ENCODE results near the gene DCBLD2.
A peak's percentile ranks its signal among the peaks of the same experiment; 100 is the strongest.
"Not testable (repeated sequence)": the region's sequence is repeated elsewhere in the genome, so short reads cannot be mapped to it uniquely, and the experiment has no call there.

The DCBLD2 gene

DNA sequence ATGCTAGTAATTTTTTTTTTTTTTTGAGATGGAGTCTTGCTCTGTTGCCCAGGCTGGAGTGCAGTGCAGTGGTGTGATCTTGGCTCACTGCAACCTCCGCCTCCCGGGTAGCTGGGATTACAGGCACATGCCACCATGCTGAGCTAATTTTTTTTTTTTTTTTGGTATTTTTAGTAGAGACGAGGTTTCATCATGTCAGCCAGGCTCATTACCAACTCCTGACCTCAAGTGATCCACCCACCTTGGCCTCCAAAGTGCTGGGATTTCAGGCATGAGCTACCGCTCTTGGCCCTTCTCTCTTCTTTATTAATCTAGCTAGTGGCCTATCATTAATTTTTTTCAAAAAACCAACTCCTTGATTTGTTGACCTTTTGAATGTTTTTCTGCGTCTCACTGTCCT lies 70.4 kb downstream of the DCBLD2 start:
- not testable (repeated sequence) for DNase-seq (ENCODE audit: low read depth)

DNA sequence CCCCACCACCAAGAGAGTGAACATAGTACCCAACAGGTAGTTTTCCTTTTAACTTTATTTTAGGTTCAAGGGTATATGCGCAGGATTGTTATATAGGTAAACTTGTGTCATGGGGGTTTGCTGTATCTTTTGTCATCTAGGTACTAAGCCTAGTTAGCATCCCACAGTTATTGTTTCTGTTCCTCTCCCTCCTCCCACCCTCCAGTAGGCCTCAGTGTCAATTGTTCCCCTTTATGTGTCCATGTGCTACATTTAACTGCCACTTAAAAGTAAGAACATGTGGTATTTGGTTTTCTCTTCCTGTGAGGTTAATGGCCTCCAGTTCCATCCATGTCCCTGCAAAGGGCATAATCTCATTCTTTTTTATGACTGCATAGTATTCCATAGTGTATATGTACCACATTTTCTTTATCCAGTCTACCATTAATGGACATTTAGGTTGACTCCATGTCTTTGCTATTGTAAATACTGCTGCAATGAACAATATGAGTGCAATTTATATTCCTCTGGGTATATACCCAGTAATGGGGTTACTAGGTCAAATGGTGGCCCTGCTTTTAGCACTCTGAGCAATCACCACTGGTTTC lies 72.2 kb downstream of the DCBLD2 start:
- DNase-seq (ENCODE audit: low read depth) = no peak

DNA sequence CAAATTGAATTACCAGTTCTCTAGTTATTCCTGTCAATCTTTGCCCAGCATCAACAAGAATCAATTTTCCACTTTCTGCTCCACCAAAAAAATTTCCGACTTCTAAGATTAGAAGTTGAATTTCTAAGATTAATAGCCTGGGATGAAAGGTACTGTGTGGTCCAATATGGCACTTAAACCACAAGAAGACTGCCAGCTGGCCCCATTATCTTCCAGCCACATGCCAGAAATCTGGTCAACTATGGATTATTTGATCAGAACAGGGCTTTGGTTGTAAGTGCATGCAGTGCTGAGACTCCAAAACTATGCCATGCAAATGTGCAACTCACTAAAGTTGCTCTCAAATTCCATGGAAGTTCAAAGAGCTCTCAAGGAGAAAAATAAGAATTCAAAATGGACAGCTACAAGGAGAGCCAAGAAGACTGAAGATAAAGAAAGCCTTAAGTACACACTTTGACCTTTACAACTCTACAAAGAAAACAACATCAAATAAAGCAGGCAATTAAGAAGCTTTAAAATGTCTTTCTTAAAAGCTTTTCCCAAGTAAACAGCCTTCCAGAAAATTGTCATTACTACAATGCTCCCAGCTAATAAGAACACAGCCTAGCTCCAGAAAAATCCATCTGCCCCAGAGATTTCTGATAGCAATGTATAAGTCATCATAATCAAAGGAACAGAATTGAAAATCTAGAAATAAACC lies 74.1 kb downstream of the DCBLD2 start:
- DNase-seq (ENCODE audit: low read depth) = no peak

DNA sequence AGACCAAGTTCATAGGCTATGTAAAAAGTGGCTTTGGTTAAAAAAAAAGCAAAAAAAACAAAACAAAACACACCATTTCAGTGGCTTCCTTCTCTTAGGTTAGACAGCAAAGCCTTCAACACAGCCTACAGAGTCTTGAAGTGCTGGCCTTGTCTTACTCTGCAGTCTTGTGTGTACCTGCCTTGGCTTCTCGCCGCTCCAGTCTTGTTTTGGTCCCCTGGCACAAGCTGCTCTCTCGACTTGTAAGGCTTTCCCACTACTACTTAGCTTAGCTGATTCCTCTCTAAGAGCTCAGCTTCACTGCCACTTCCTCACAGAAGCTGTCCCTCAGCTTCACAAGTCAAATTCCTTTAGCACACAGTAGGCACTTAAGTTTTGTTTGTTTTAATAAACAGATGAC lies 75.4 kb downstream of the DCBLD2 start:
- no peak for DNase-seq (ENCODE audit: low read depth)

DNA sequence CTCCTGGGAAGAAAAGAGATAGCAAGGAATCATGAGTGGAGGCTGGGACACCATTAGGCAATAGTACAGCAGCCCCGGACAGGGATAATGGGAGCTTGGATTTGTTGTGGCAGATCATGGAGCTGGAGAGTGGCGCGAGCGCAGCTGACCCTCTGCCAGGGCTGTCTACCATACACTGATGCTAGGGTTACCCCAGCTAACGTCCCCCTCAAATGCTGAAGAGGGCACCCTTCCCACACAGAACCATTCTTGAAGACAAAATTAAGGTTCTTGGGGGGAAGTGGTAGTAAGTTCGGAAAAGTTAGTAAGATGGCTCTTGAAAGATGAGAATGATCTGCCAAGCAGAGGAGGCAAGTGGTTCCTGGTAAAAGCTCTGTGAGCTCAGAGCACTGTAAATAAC lies 77.2 kb downstream of the DCBLD2 start:
- no peak for DNase-seq (ENCODE audit: low read depth)

DNA sequence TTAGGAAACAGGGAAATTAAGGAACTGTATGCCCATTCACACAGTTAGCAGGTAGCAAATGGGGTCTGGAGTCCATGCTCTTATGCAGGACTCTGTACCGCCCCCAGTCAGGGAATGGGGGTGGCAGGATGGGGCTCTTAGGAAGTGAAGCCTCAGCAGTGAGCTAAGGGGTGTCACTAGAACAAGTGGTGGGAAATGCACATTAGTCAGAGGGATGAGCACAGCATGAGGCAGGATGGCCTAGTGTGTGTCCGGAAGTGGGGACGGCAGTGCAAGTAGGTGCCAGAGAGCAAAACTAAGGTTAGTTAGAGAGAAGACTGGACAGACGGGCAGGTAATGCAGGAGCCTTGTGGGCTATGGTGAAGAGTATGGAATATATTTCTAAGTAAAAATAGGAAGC lies 77.7 kb downstream of the DCBLD2 start:
- DNase-seq (ENCODE audit: low read depth) = no peak

DNA sequence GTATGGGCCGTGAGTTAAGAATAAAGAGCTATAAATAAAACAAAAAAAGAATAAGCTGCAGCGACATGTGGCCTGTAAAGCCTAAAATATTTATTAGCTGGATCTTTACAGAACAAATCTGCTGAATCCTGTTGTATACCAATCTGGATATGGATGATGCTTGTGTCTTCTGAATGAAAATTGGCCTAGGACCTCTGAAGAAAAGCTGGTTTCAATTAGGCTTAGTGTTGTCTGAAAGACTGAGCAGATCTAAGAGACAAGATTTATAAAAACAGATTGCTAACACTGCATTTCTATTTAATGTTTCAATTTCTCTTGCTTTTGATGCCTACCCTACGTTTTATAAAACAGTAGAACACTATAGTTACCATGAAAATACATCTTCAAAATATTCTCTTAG lies 80.4 kb downstream of the DCBLD2 start:
- DNase-seq (ENCODE audit: low read depth) = no peak

DNA sequence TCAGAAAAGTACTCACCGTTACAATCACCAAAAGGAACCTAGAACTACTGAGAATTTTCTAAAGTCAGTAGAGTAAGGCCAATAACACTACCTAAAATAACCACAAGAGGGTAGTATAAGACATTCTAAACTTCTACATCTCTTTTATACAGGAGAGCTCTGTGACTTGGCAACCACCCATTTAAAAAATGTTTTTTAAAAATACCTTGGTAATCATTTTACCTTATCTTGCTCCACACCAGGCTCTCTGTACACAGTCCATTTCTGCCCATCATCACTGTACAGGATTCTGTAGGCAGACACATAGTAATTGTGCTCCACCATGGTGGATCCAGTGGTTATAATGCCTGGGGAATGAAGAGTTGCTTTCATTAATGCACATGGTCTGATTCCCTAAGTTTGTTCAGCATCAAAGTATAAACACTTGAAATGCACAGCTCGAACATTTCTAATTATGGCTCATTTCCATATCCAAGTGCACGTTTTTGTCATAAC lies 83.9 kb downstream of the DCBLD2 start:
- DNase-seq (ENCODE audit: low read depth) = peak; percentile 35

DNA sequence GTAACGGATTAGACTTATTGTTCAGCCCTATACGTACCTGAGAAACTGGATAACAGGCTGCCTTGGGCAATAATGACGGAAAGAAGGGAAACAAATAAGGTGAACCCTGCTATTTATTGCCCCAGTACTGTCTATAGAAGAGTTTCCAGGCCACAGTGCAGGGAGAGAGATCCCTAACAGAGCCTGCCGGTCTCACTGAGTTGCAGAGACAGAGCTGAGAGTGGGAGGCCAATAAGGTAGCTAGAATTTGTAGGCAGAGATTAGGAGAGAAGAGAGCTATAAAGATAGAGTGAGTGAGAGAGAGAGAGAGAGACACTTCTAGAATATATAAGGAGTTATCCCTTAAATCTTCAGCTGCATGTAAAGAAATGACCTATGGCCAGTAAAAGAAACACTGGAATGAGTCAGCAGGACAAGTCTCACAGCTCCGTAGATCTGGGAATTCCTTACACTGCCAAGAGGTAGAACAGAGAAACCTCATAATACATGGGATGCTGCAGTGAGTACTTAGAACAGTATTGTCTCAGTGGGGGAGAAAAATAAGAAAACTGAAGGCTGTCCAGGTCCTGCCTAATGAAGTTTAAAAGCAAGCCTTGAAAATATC lies 86.6 kb downstream of the DCBLD2 start:
- no peak for DNase-seq (ENCODE audit: low read depth)

DNA sequence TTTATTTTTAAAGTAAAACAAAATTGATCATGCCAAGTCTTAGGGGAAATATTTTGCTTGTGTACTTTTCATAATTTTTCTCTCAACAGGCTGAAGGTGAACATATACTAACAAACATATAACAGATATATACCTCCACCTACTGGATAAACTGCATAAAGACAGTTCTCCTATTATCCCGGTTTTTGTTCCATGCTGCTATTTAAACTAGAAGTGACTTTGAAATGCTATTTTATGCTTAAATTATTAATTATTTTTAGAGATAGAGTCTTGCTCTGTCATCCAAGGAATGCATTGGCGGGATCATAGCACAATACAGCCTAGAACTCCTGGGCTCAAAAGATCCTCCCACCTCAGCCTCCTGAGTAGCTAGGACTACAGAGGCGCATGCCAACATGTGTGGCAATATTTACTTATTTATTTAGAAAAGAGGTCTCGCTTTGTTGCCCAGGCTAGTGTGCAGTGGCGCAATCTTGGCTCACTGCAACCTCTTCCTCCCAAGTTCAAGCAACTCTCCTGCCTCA lies 88.6 kb downstream of the DCBLD2 start:
- no peak for DNase-seq (ENCODE audit: low read depth)

DNA sequence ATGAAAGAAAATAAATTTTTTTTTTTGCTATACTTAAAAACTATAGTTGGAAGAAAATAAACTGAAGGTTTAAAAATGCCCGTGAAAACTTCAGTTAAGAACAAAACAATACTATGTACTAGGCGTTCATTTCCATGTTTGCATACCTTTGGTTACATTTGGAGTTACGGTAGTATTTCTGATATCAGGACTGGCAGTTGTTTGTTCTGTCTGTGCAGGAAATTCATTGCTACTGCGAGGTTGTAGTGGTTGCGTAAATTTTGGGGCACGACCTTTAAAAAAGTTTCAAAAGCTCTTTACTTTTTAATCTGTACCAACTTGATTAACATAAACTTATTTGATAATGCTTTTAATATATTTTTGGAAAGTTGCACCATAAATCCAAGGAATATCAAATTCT lies 90.4 kb downstream of the DCBLD2 start:
- DNase-seq (ENCODE audit: low read depth) = no peak

DNA sequence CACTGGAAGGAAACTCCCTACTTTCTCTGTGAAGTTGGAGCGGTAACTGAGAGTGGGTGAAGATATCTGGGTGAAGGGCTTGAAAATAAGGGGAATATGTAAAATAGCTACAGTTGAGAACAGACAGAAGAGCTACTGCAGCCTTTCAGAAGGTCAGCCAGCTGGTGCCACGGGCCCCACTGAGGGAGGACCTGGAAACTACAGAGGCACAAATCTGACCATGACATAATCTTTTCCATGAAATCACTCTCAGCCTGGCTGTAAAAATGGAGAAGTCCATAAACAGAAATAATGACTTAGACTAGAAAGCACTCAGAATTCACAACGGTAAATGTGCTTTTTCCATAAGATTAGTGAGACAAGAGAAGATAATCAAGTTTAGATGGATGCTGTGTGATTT lies 91.9 kb downstream of the DCBLD2 start:
- no peak for DNase-seq (ENCODE audit: low read depth)

DNA sequence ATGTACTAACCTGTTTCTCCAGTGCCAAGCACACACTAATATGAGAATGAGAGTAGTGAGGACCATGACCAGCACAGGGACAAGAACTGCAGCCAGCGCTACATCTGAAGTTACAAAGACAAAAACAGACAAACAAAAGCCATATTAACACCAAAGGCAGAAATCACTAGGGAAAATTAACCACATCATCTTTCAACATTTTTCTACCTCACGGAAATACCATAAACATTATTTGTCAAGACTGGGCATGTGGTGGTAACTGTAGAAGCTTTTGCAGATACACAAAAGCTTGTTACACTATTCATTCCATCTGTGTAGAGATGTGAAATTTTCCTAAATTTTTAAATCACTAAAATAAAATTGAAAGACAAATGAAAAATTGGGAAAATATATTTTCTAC lies 93.4 kb downstream of the DCBLD2 start:
- DNase-seq (ENCODE audit: low read depth) = no peak

DNA sequence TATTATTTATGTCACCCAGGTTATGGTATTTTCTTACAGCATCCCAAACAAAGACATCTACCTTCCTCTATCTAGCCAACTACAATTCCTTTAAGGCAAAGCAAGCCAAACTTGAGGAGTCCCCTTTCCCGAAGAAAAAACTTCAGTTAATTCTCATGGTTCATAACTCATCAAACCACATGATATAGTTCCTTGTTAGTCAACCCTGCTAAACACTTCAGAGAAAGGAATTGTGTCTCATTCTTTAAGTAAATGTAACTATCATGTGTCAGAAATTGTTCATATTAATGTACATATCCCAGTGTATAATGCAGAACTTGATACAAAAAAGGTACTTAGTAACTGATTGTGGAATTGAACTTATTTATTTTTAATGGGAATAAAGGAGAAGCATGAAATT lies 93.9 kb downstream of the DCBLD2 start:
- DNase-seq (ENCODE audit: low read depth) = no peak

DNA sequence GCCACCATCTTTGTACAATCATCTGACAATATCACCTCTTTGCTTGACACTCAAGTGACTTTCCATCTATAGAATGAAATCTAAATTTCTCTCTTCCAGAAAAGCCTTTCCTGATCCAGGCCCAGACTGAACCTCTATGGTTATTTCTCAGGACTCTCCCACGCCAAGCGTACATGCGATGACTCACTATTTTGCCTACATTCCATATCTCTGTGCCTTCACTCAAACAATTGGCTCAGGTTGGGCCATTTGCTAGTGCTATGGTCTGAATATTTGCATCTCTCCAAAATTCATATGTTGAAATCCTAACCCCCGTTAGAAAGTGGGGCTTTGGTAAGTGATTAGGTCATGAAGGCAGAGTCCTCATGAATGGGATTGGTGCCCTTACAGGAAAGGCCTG lies 94.5 kb downstream of the DCBLD2 start:
- DNase-seq (ENCODE audit: low read depth) = no peak

DNA sequence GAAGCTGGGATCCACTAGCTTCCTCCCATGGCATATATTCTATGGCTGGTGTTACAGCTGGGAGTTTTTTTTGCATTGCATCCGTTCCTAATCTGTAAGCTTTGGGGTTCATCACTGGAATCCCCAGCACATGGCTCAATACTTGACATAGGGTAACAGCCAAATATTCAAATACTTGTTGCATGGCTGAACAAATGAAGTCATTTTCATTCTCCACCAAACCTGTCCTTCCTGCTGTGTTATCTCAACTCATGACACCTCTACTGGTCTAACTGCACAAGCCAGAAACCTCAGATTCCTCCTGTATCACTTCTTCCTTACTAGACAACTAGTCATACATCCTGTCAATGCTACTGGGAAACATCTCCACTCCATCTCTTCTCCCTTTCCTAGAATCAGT lies 95.0 kb downstream of the DCBLD2 start:
- no peak for DNase-seq (ENCODE audit: low read depth)

DNA sequence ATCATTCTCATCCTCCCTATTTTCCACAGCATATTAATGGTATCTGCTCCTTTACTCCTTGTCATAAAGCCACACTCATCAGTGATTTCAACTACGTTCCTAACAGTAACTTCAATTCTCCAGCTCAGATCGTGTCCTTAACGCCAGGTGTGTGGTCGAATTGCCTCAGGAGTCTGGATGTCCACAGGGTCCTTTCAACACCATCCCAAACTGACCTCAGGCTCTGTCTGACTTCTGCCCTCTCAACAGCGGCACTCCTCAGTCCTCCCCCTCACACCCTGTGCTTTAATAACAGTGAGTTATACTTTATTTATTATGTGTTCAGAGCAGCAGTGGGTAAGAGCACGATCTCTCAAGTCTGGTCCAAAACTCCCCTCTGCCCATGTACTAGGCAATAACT lies 95.9 kb downstream of the DCBLD2 start:
- DNase-seq (ENCODE audit: low read depth) = no peak

DNA sequence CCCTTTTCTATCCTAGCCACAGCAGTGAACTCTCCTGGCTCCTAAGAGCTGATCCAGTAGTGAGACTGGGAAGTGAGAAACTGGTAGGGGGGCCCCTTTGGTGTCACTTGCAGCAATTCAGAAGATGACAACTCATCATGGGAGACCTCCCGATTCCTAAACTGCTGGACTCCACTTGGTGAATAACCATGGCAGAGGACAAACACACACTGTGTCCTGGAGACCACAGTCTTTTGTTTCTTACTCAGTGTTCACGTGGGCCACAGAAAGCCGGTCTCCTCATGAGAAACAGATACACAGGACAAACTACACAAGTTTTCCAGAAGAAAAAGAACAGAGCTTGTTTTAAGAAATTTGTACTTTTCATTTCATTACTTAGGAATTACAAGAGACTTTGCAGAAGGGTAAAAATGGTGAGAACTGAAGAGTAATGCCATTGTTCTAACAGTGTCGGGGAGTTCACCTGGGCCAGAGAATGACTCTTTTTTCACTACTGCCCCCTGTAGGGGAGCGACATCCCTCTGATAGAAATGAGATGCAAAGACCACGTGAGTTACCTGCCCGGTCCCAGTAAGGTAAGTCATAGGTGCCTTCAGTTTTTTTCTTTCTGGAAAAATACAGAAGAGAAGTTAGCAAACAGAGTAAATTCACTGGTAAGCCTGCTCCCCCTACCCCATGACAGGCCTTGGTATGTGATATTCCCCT lies 100.3 kb downstream of the DCBLD2 start:
- no peak for DNase-seq (ENCODE audit: low read depth)

DNA sequence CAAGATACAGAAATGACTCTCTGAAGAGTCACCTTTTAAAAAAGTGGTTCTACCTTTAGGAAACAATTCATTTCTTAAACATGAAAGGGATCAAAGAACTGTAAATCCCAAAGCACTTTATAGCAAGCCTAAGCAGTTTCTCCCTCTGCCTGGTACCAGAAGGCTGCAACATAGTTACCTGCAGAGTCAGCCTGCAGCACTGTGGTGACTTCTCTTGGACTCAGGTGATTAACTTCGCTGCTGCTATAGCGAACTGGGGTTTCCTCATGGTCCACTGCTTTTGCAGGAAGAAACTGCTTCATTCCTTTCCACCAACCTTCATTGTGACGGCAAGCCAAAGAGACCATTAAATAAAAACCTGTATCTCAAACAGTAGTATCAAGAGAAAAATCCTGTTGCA lies 101.1 kb downstream of the DCBLD2 start:
- DNase-seq (ENCODE audit: low read depth) = no peak

DNA sequence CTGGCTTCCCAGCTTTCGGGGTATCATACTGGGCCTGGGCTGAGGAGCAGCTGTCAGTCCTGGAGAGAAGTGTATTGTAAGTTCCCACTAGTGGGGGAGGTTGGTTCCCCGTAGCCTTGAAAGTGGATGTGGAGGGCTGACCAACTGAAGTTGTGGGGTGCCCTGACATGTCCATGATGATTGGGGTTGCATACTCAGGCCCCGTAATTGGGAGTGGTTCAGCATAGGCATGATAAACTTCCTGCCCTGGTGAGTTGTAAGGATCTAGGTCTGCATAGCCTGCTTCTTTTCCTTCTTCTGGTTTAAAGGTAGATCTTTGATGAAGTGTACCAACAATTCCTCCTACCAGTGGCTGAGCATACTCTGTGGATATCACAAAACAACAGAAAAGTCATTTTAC lies 102.0 kb downstream of the DCBLD2 start:
- no peak for DNase-seq (ENCODE audit: low read depth)

DNA sequence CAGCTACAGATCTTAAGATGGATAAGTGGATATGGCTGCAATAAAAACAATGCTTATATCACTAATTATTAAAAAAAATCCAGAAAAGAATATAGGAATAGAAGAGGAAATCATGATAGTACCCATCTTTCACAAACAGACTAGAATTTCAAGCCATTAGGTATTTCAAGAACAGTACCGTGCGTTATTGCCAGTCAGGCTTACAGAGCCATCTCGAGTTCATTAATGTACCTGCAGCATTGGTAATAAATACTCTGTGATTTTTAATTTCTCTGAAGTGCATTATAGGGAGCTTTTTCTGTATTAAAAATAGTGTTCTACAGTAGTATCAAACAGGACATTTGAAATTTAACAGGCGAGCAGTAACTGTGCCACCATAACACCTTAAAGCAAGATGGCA lies 102.7 kb downstream of the DCBLD2 start:
- DNase-seq (ENCODE audit: low read depth) = no peak

DNA sequence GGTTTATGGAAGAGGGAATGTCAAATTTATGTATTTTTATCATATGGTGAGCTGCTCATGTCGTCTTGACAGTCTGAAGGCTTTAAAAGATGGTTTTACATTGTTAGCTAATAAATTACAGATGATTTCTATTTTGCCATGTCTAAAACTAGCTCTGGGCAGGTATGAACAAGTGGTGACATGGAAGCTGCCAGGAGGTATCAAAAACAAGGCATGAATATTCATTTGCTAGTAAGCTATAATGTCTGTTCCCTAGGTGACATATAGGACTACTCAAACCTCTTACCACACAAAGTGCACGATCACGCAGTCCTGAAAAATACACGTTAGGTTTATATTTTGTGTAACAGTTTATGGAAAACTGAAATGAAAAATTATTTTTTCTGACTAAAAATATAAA lies 103.6 kb downstream of the DCBLD2 start:
- no peak for DNase-seq (ENCODE audit: low read depth)

DNA sequence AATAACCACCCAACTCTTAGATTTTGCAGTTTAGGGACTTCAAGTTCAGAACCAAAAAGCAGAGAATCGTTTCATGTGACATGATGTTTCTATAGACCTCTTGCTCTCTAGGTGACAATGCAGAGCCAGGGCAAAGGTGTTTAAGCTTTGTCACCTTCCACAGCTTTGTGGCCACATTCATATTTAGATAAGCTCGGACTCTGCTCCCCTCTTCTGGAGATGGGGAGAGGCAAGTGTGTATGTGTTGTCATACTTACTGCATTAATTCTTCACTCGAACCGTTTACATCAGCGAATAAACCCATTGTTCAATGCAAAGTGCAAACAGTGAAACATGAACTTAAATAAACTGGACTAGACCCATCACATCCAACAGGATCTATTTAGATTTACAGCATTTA lies 105.2 kb downstream of the DCBLD2 start:
- DNase-seq (ENCODE audit: low read depth) = no peak

All from HS-5 (cell line).